ENCODE measurements around the gene GOLGA8R.
"Not testable (repeated sequence)": the region's sequence is repeated elsewhere in the genome, so short reads cannot be mapped to it uniquely, and the experiment has no call there.

The GOLGA8R gene

DNA sequence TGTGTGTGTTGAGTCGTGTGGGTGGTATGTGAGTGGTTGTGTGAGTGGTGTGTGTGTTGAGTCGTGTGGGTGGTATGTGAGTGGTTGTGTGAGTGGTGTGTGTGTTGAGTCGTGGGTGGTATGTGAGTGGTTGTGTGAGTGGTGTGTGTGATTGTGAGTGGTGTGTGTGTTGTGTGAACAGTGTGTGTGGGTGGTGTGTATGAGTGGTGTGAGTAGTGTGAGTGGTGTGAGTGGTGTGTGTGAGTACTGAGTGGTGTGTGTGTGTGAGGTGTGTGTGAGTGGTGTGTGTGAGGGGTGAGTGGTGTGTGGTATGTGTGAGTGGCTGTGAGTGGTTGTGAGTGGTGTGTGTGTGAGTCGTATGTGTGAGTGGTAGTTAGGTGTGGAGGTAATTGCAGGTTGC lies 38.2 kb downstream of the GOLGA8R start:
- H3K4me3 Mint-ChIP-seq = not testable (repeated sequence)

DNA sequence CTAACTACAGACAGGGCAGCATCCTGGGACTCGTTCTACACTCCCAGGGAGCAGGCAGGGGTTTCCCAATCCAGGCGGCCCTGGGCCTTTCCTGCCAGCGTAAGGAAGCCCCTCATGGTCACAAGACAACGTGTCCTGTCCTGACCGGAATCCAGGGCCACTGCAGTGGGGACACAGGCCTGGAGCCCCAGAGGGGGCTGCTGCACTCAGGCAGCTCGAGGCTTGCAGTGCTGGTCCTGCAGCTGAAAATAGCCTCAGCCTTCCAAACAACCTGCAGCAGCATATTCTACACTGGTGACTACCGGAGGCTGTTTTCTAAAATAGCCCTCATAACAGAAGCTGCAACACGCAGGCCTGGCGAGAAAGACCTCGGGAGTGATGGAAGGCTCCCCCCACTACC lies 39.2 kb downstream of the GOLGA8R start:
- ATAC-seq; H3K4me3 Mint-ChIP-seq; H3K27me3 Mint-ChIP-seq; H3K36me3 Mint-ChIP-seq (ENCODE audit: low read depth); H3K9me3 Mint-ChIP-seq; DNase-seq; H3K27ac Mint-ChIP-seq; H3K4me1 Mint-ChIP-seq: not testable (repeated sequence)

More for the DNA sequence above, 38.2 kb downstream of the GOLGA8R start:
- not testable (repeated sequence) for H3K36me3 Mint-ChIP-seq (ENCODE audit: low read depth); ATAC-seq; H3K27me3 Mint-ChIP-seq; DNase-seq; H3K27ac Mint-ChIP-seq; H3K9me3 Mint-ChIP-seq; H3K4me1 Mint-ChIP-seq

DNA sequence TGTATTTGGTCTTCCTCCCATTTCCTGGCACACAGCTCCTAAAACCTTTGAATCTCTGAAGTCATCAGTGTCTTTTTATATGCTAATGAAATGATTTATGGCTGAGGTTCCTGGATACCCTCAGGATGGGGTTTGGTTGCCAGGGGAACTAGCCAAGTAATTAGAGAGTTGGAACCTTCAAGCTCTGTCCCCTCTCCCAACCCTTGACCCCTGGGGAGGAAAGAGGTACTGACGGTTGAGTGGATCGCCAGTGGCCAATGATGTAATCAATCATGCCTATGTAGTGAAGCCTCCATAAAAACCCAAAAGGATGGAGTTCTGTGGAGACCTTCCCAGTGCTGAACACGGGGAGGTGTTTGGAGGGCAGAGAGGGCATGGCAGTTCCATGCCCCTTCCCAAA lies 45.8 kb downstream of the GOLGA8R start:
- H3K4me3 Mint-ChIP-seq; H3K9me3 Mint-ChIP-seq; DNase-seq; H3K36me3 Mint-ChIP-seq (ENCODE audit: low read depth); ATAC-seq; H3K27ac Mint-ChIP-seq; H3K27me3 Mint-ChIP-seq; H3K4me1 Mint-ChIP-seq: not testable (repeated sequence)

DNA sequence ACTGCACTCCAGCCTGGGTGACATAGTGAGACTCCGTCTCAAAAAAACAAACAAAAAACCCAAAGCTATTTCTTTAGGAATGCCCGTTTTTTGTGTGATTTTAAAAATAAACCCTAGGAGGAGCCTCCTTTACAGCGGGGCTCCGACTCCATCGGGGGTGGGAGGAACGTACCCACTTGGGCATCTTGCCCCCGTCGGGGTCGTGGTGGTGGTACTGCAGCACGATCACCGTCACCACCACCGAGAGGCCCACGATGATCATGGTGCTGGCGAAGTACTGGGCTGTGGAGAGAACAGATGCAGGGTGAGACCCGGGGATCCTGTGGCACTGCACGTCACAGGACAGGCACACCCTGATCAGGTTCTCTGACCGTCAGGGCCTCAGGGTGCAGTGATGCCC lies 46.8 kb downstream of the GOLGA8R start:
- not testable (repeated sequence) for H3K27me3 Mint-ChIP-seq

DNA sequence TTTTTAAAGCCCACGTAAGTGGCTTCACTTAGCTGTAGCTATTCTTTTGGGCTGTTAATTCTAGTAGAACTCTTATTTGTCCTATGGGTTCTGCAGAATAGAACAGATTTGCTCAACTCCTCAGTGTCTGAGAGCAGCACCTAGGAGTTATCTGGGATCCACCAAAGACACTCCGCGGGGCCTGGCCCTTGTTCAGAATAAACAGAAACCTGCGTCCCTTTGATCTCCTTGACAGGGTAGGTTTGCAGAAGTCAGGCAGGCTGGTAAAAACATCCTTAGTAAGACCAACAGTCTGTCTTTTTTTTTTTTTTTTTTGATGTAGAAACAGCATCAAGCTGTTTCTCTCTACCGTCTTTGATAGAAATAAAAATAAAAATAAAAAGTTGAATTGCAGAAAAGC lies 52.7 kb downstream of the GOLGA8R start:
- not testable (repeated sequence) for H3K4me1 Mint-ChIP-seq; H3K9me3 Mint-ChIP-seq; H3K4me3 Mint-ChIP-seq; H3K27ac Mint-ChIP-seq; H3K27me3 Mint-ChIP-seq; ATAC-seq; DNase-seq; H3K36me3 Mint-ChIP-seq (ENCODE audit: low read depth)

More for the DNA sequence above, 46.8 kb downstream of the GOLGA8R start:
- H3K27ac Mint-ChIP-seq; H3K4me1 Mint-ChIP-seq; H3K36me3 Mint-ChIP-seq (ENCODE audit: low read depth); DNase-seq; H3K4me3 Mint-ChIP-seq; ATAC-seq; H3K9me3 Mint-ChIP-seq: not testable (repeated sequence)

DNA sequence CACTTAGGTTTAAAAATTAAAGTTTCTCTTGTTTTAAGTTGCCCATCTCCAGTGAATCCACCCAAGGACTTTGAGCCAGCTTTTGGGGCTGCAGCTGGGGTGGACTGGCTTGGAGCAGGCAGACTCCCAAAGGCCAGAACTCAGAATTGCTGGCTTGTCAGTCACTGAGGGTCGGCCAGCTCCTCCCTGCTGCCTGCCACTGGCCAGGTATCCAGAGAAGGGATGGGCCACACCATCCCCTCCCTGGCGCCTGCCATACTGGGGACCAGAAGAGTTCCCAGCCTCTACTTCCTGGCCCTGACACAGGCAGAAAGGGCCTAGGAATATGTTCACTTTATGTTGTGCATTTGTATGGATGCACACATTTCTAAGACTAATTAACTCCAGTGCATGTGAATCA lies 53.1 kb downstream of the GOLGA8R start:
- H3K36me3 Mint-ChIP-seq (ENCODE audit: low read depth); DNase-seq; H3K9me3 Mint-ChIP-seq; H3K4me1 Mint-ChIP-seq; H3K27me3 Mint-ChIP-seq; H3K4me3 Mint-ChIP-seq; ATAC-seq; H3K27ac Mint-ChIP-seq: not testable (repeated sequence)

DNA sequence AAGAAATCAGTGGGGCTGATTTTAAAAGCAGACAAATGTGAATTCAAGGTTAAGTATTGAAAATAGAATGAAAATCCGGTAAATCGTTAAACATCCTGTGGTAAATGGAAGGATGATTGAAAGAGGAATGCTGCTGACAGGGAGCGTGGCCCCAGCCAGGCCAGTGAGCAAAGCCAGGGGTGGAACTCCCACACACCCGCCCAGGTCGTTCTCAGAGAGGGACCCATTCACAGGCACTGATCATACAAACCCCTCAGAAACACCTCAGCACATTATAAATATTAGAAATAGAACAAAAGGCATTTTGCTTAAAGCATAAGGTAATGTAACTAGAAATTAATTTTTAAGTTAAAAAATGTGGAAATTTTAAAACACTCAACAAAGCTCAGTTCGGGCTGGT lies 59.0 kb downstream of the GOLGA8R start:
- not testable (repeated sequence) for H3K4me3 Mint-ChIP-seq; H3K9me3 Mint-ChIP-seq; H3K4me1 Mint-ChIP-seq; ATAC-seq; H3K27me3 Mint-ChIP-seq; H3K27ac Mint-ChIP-seq; H3K36me3 Mint-ChIP-seq (ENCODE audit: low read depth); DNase-seq

Data from activated naive CD8-positive, alpha-beta T cell treated with anti-CD3 and anti-CD28 coated beads, Interleukin-2, amount 50 U/mL, for 24 hours (primary cell).